NB4 (cell line): ENCODE data around the gene OVOL2.

Experiments used
- DNase-seq: peaks from one replicate; pipeline ENCODE4 v3.0.0; 2010; ENCODE audit warnings: low read depth
- H3K4me3 ChIP-seq: one replicate; pipeline ENCODE4 v1.5.1; 2011; ENCODE audit warnings: mild to moderate bottlenecking, low read depth, low read length, moderate library complexity
- CTCF ChIP-seq: IDR thresholded peaks from one replicate; pipeline ENCODE4 v1.5.1; 2012; ENCODE audit warnings: low read depth, low read length
- MAX ChIP-seq: IDR thresholded peaks from 2 replicates; pipeline ENCODE4 v1.6.1; 2011; ENCODE audit warnings: low read depth, low read length
- MYC ChIP-seq: IDR thresholded peaks from 2 replicates; pipeline ENCODE4 v1.6.1; 2011; ENCODE audit warnings: low read depth, low read length
- POLR2A ChIP-seq: IDR thresholded peaks from 2 replicates; pipeline ENCODE4 v1.6.1; 2011; ENCODE audit warnings: mild to moderate bottlenecking; ENCODE audit not compliant: insufficient read length; ENCODE audit errors: extremely low read depth

OVOL2 gene

GRCh38 chr20:18001131-18001921 lies 56.4 kb downstream of the OVOL2 start:
- no peak for DNase-seq
- TF ChIP-seq MAX (no peak), CTCF (no peak), MYC (no peak), POLR2A (no peak)
- no peak overlapping the region for H3K4me3 ChIP-seq

- no peak for DNase-seq
- TF ChIP-seq CTCF (no peak), MYC (no peak), POLR2A (no peak)
- no peak overlapping the region for H3K4me3 ChIP-seq
Observed at GRCh38 chr20:17999566-17999965, 58.1 kb downstream of the OVOL2 start.

GRCh38 chr20:17998446-17998845 lies 59.3 kb downstream of the OVOL2 start:
- TF ChIP-seq POLR2A: no peak
- TF ChIP-seq MAX: no peak
- no peak for TF ChIP-seq CTCF
- no peak for TF ChIP-seq MYC
- DNase-seq: no peak

GRCh38 chr20:17995967-17996819 lies 61.5 kb downstream of the OVOL2 start:
- TF ChIP-seq MYC (no peak; the same call in 1 of the 2 replicates), CTCF (peak; percentile 98), POLR2A (no peak)
- H3K4me3 ChIP-seq: no peak overlapping the region
- peak; percentile 64 for DNase-seq

More at GRCh38 chr20:17998446-17998845, 59.3 kb downstream of the OVOL2 start:
- no peak overlapping the region for H3K4me3 ChIP-seq

- DNase-seq: no peak
- no peak for TF ChIP-seq MAX
- TF ChIP-seq POLR2A: no peak
- TF ChIP-seq CTCF: no peak
- TF ChIP-seq MYC: no peak
- H3K4me3 ChIP-seq: no peak overlapping the region
Observed at GRCh38 chr20:17993546-17993945, 64.2 kb downstream of the OVOL2 start.
